ENCODE measurements around the gene POLR1H.
A peak's percentile ranks its signal among the peaks of the same experiment; 100 is the strongest.

Gene POLR1H

DNA sequence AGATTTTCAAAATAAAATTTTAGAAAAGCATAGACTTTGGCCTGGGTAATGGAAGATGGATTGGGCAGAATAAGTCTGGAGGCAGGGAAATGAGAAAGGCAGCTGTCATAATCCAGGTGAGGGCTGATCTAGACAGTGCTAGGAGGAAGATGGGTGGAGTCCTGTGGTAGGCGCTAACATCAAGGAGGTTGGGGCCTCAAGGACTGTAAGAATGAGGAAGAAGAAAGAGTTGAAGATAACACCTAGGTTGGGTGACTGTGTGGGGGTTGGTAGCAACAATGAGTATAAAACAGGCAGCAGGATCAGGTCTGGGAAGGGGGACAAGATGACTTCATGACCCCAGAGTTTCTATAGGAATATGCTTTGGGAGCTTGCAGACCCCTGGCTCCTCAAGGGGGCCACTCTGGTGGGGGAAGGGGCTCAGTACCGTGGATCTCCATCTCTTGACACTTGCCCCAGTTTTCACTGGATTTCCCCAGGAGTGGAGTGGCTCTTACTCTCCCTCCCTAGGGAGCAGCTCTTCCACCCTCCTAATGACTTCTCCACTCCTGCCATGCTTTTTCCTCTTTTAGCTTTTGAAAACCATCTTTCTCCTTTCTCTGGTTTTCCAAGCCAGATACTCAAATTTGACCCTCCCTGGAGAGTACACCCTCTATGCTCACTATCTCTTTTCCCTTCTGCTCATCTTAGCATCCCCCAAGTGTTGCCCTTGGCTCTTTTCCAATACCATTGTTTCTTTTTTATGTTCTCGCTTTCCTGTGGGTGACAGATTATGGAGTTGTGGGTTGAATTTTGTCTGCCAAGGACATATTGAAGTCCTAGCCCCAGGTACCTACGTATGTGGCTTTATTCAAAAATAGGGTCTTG lies 37.1 kb downstream of the POLR1H start:
- DNase-seq: no peak

DNA sequence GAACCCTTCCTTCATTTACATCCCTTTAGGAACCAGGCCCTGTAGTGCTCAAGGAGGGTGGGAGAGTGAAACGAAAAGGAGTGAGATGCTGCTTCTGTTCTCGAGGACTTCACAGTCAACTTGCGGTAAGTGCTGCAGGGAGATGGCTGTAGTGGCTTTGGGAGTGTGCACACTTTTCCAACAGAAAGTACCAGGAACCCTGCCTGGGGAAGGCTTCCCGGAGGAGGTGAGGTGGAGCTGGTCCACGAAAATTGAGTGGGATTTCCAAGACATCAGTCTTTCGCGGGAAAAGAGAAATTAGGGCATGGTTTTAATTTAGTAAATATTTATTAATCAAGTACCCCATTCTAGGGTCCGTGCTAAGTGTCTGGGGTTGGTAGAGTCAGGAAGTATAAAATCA lies 39.1 kb downstream of the POLR1H start:
- DNase-seq: no peak

DNA sequence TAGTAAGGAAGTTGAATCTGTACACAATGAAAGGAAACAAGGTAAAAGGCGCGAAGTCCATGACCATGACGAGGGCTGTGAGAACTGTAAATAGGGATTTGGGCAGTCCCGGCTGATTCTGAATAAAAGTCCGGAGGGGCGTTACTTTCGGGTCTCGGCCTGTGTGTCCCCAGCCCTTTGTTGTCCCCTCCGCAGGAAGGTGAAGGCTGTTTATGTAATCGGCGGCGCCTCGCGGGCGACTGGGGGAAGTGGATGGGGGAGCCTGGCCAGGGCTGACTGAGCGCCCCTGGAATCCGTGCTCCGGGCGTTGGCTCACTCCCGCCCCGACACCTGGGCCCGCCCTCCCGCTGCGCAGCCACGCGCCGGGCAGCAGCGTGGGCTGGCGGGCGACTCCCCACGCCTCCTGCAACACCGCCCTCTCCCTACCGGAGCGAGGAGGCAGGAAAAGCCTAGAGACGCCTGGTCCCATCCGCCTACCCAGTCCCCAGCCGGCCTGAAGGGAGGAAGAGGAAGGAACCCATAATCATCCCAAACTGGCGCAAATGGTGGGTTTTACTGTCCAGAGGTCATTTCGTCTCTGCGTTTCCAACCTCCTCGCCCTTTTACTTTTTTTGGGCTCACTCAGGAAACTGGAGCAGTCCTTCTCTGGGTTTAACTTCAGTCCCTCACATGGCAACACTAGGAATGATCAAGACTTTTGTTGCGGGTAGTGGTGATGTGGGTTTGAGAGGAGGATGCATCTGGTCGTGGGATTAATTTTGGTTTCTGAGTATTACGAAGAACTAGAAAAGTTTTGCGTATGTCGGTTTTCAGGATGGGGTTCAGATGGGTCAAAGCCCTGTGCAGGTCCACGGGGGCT lies 39.7 kb downstream of the POLR1H start:
- peak in 1 of 2 experiments; percentile 6 for DNase-seq

DNA sequence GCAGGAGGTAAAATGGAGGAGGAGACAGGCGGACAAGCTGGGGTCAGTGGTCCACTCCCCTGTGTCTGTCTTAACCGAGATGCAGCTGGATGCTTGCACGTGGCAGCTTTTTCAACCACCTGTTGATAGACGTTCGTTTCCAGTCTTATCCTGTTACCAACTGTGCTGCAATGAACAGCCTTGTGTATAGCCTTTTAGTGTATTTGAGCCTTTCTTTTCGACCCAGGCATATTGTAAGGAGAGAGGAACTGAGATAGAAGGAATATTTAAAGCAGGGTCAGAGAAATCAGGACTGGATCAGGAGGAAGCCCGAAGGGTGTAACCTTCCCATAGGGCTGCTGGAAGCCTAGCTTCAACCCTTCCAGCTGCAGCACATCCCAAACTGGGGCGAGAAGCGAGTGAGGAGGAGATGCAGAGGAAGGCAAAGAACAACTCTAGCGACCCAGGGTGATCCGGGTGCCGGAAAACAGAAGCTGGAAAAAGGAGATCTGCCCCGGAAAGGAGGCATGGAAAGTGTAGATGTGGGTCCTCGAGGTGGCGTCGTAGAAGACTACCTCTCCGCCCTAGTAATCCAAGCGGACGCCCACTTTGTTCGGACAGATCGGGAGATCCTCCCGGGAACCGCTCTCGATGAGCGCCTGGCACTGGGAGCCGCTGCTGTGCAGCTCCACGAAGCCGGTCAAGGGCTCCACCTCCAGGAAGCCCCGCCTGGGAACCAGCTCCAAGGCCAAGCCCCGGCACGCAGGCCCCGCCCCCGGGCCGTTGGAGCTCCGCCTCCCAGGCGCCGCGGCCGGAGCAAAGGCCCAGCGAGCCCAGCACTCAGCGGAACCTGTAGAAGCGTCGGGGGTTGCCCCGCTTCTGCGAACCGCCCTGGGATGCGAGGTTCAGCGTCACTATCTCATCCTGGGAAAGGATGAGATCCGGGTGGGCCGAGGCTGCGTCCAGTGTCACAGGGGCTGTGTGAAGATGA lies 40.7 kb downstream of the POLR1H start:
- DNase-seq: peak; percentile 60 to 67

DNA sequence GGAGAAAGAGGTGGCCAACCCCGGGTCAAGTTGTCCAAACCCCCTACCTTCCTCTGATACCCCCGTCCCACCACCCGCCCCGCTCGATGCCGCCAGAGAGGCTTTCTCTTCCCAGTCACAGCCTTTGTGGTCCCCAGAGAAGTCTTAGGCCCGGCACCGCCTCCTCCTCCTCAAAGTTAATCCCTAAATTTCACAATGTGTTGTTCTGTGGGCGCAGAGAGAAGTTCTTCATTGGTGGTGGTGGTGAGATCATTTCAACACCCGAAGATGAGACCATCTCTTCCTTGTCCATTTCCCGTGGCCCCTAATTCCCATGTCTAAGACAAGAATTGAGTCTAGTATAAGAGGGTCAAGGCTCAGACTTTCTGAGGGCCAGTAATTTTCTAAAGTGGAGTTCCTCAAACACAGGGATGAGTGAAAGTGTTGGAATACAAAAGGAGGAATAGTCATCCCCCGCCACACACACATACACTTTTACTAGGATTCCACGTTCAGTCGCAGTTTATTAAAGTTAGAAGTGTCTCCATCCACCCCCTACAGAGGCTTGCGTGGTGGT lies 41.4 kb downstream of the POLR1H start:
- no peak for DNase-seq

DNA sequence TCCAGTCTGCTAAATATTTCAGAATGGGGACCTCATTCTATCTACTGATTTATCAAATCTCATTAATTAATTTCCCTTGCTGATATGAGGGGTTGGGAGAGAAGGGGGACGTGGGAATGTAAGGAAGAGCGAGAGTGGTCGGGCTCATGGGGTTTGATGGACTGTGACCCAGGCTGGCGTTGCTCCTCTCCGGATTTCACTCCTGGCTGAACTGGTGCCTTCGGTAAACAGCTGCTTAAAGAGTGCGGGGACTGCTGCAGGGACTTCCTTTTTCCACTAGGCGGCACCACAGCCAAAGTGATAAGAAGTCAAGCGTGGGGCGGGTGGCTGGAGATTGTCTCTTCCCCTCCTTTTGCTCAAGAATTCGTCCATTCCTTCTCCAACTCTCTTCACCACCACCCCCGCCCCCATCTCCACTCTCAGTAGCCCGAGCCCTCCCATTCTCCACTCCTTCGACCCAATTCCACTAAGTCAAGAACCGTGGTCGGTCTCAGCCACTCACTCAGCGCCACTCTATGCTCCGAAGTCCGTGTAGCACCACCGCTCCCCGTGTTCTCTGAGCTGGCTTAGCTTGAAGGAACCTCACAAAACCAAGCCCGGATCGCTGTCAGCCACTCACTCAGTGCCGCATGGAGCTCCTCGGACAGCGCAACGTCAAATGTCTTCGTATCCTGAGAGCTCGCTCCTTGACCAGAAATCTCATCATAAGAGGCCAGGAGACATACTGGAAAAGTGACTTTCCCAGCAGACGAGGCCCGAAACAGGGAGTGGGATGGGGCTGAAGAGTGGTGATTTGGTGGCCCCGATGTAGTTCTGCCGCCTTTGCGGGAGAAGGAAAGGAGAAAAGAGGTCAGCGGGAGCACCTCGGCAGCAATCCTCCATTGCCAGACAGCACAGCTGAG lies 42.2 kb downstream of the POLR1H start:
- peak; percentile 73 to 81 for DNase-seq

DNA sequence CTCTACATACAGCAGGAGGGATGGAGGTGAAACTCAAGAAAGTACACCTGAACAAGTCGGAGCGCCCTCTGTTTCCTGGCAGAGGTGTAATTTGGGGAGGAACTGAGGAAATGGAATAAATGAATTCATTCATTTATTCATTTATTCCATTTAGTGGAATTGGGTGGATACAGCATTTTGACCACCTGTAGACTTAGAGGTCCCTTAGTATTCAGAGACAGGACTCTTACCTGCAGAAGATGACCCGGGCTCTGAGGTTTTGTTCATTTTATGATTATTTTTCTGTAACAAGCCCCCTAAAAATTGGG lies 42.8 kb downstream of the POLR1H start:
- no peak for DNase-seq

DNA sequence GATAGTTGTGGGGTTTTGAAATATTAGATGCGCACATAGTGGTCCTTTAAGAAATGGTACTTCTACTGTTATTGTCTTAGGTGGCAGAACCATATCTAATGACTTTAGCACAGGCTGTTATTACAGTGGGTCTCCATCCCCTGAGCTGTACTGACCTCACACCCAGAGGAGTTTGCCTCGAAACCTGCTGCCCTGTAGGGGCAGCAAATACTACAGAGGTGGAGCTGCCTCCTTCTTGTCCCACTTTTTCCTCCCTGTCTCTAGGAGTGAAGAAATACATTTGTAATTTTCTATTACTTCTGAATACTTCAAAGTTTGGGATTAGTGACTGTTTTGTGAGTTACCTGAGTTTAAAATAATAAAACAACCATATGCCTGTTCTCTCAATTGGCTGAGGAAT lies 43.6 kb downstream of the POLR1H start:
- no peak for DNase-seq

DNA sequence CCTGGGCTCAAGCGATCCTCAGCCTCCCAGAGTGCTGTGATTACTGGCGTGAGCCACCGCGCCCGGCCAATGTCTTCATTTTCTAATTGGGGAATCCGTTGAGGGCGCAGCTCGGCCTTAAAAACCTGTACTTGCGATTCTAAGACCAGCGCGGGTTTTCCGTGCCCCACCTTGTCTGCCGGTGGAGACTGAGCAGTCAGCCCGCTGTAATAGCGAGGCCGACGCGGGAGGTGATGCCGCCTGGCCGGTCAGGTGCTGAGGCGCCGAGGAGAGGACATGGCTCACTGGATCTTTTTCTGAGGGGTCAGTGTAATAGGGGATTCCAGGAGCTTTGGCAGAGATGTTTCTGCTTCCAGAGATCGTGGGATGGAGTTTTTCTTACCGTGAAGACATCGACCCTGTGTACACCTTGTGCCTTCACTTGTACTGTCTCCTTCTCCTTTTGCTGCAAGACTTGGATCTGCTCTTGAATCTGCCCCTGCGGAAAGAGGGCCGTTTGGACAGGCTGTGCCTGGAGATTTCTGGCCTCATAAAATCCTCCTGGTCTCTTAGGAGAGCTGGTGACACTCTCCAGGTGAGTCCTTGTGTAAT lies 50.3 kb downstream of the POLR1H start:
- no peak for DNase-seq

DNA sequence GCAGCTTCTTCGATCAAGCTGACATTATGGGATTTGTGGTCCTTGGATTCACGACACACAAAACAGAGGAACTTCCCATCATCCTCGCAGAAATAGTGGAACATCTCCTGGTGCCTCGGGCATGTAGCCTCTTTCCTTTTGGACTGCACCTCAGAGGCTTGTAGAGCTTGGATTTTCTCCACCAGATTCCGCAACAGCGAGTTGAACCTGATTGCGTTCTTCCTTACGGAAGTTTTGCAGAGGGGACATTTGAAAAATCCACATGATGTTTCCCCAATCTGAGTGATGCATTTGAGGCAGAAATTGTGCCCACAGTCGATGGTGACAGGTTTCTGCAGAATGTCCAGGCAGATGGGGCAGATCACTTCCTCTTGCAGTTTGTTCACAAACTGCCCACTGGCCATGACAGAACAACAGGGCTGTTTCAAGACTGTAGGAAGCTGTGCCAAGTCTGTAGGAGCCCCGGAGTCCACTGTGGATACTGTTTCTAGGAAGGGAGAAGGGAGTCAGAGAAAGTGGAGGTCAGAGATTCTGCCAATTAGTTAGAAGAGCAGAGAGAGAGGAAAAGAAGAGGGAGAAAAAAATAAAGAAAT lies 51.4 kb downstream of the POLR1H start:
- DNase-seq: no peak

DNA sequence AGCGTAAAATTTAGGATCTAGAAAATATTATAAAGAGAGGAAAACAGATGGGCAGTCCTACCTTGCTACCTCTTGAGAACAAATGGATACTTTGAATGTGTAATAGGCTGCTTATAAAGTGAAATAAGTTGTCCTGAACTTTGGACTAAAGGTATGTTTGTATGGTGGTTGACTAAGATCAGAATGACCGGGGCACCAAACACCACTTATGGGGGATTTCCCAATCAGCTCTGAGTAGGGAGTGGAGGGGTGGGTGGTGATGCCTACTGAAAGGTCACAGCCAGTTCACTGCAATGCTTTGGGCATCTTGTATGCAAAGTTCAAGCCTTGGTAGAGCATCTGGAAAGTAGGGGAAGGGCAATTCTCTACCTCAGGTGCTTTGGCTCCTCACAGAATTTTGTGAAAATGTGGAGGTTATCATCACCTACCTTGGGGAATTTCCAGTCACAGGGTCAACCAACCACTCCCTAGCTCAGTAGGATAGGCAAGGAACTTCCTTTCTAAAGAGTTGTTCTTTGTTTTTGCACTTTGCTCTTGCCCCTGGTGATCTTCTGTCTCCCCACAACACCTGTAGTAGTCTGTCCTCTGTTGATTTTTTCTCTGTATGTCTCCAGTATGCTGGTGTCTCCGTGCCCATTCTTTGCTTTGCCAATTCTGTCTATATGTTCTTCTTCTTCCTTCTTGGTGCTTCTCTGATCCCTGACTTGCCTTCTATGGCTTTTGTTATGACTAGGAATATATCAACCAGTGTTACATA lies 52.1 kb downstream of the POLR1H start, which contains the start of gene TRIM31:
Gene TRIM31, minus strand, starts transcription at position 88 of the 757 bp plus-strand sequence. CDS start 285 bp downstream, outside the sequence.
- no peak for DNase-seq

DNA sequence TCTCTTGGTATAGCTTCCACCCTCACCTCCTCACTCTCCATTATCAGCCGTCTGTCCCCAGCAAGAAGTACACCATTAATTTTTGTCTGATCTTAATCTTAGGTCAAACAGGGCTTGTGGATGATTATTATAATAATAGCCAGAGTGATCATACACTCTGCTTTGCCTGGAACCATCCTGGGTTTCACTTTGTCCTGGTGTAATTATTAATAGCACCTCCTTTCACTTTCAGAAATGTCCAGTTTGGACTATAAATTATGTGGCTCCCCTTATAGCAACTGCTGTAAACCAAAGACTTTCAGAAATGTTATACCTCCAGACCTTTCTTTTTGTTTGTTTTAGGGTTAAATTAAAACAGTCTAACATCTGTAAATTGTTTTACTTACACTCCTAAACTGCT lies 52.8 kb downstream of the POLR1H start:
- DNase-seq: no peak

All from stimulated activated CD4-positive, alpha-beta T cell treated with anti-CD3 and anti-CD28 coated beads, Interleukin-4, amount 100 ng/mL, for 4 hours (primary cell).